Measurements from ENCODE around the gene COMTD1. TPM values are rescaled to one million over a fixed set of nuclear protein-coding genes. Genes with fewer than 3 reads are reported as not detected.
"Not testable (repeated sequence)": the region's sequence is repeated elsewhere in the genome, so short reads cannot be mapped to it uniquely, and the experiment has no call there.

COMTD1 gene
- polyA plus RNA-seq, 4 donors: 54.0 to 510 (median 228) TPM

- Histone ChIP-seq H3K27ac (ENCODE audit: low read depth in 1 of 3, low read length in 2 of 3) (peak overlapping the region in 1 of 3 donors; percentile 36), H3K36me3 (ENCODE audit: control insufficient read depth in 3 of 3, insufficient read depth in 2 of 3, low read depth in 1 of 3, low read length in 3 of 3) (peaks cover 0 to 7% (median 0%) of the 10 kb centered on the region in 3 donors), H3K4me3 (ENCODE audit: low read depth in 1 of 3, low read length in 3 of 3) (no peak overlapping the region), H3K27me3 (ENCODE audit: control insufficient read depth in 3 of 3, insufficient read depth in 3 of 3, low read length in 3 of 3) (no peaks in the 10 kb centered on the region), H3K9me3 (ENCODE audit: control insufficient read depth in 2 of 2, insufficient read depth in 1 of 2, low read depth in 1 of 2, low read length in 1 of 2) (no peaks in the 10 kb centered on the region), H3K4me1 (ENCODE audit: control insufficient read depth in 3 of 3, insufficient read depth in 2 of 3, low read depth in 1 of 3, low read length in 2 of 3) (peaks cover 2 to 26% (median 4%) of the 10 kb centered on the region in 3 donors)
- no peak for FAIRE-seq
- no peak for DNase-seq
- WGBS, 3 donors: 69 to 79% (median 79%) methylated on average over 4 of the region's 4 CpGs
Measured at GRCh38 chr10:75208181-75208580, 27.6 kb downstream of the COMTD1 start.

- H3K36me3 ChIP-seq (ENCODE audit: control insufficient read depth in 3 of 3, insufficient read depth in 2 of 3, low read depth in 1 of 3, low read length in 3 of 3): peaks cover 0 to 4% (median 0%) of the 10 kb centered on the region in 3 donors
- FAIRE-seq (no peak), DNase-seq (peak in 1 of 2 donors; percentile 59)
- WGBS, 3 donors: 53 to 80% (median 56%) methylated on average over 1 of the region's 1 CpG
- H3K4me3 ChIP-seq (ENCODE audit: low read depth in 1 of 3, low read length in 3 of 3): no peak overlapping the region
- H3K27me3 ChIP-seq (ENCODE audit: control insufficient read depth in 3 of 3, insufficient read depth in 3 of 3, low read length in 3 of 3): no peaks in the 10 kb centered on the region
- no peaks in the 10 kb centered on the region for H3K9me3 ChIP-seq (ENCODE audit: control insufficient read depth in 2 of 2, insufficient read depth in 1 of 2, low read depth in 1 of 2, low read length in 1 of 2)
- H3K27ac ChIP-seq (ENCODE audit: low read depth in 1 of 3, low read length in 2 of 3): peak overlapping the region in 1 of 3 donors; percentile 36
- H3K4me1 ChIP-seq (ENCODE audit: control insufficient read depth in 3 of 3, insufficient read depth in 2 of 3, low read depth in 1 of 3, low read length in 2 of 3): peaks cover 2 to 26% (median 4%) of the 10 kb centered on the region in 3 donors
Measured at GRCh38 chr10:75207857-75208144, 28.0 kb downstream of the COMTD1 start.

- no peak overlapping the region for H3K27ac ChIP-seq (ENCODE audit: low read depth in 1 of 3, low read length in 2 of 3)
- H3K4me3 ChIP-seq (ENCODE audit: low read depth in 1 of 3, low read length in 3 of 3): no peak overlapping the region
- no peaks in the 10 kb centered on the region for H3K9me3 ChIP-seq (ENCODE audit: control insufficient read depth in 2 of 2, insufficient read depth in 1 of 2, low read depth in 1 of 2, low read length in 1 of 2)
- H3K4me1 ChIP-seq (ENCODE audit: control insufficient read depth in 3 of 3, insufficient read depth in 2 of 3, low read depth in 1 of 3, low read length in 2 of 3): peaks cover 2 to 25% (median 4%) of the 10 kb centered on the region in 3 donors
- 67 to 85% (median 77%) methylated on average over 13 of the region's 13 CpGs for WGBS, 3 donors
- DNase-seq: no peak
- peaks cover 0 to 4% (median 0%) of the 10 kb centered on the region in 3 donors for H3K36me3 ChIP-seq (ENCODE audit: control insufficient read depth in 3 of 3, insufficient read depth in 2 of 3, low read depth in 1 of 3, low read length in 3 of 3)
- no peak for FAIRE-seq
- no peaks in the 10 kb centered on the region for H3K27me3 ChIP-seq (ENCODE audit: control insufficient read depth in 3 of 3, insufficient read depth in 3 of 3, low read length in 3 of 3)
Measured at GRCh38 chr10:75207079-75207856, 28.5 kb downstream of the COMTD1 start.

GRCh38 chr10:75206638-75207037 lies 29.1 kb downstream of the COMTD1 start:
- not testable (repeated sequence) for H3K27me3 ChIP-seq (ENCODE audit: control insufficient read depth in 3 of 3, insufficient read depth in 3 of 3, low read length in 3 of 3); H3K27ac ChIP-seq (ENCODE audit: low read depth in 1 of 3, low read length in 2 of 3); H3K4me3 ChIP-seq (ENCODE audit: low read depth in 1 of 3, low read length in 3 of 3); H3K36me3 ChIP-seq (ENCODE audit: control insufficient read depth in 3 of 3, insufficient read depth in 2 of 3, low read depth in 1 of 3, low read length in 3 of 3); DNase-seq; H3K9me3 ChIP-seq (ENCODE audit: control insufficient read depth in 2 of 2, insufficient read depth in 1 of 2, low read depth in 1 of 2, low read length in 1 of 2); FAIRE-seq
- H3K4me1 ChIP-seq (ENCODE audit: control insufficient read depth in 3 of 3, insufficient read depth in 2 of 3, low read depth in 1 of 3, low read length in 2 of 3): peaks cover 2 to 21% (median 6%) of the 10 kb centered on the region in 3 donors
- 91 to 94% (median 92%) methylated on average over 14 of the region's 14 CpGs for WGBS, 3 donors

- H3K4me3 ChIP-seq (ENCODE audit: low read depth in 1 of 3, low read length in 3 of 3): no peak overlapping the region
- FAIRE-seq (no peak), DNase-seq (no peak)
- peaks cover 2 to 24% (median 6%) of the 10 kb centered on the region in 3 donors for H3K4me1 ChIP-seq (ENCODE audit: control insufficient read depth in 3 of 3, insufficient read depth in 2 of 3, low read depth in 1 of 3, low read length in 2 of 3)
- H3K9me3 ChIP-seq (ENCODE audit: control insufficient read depth in 2 of 2, insufficient read depth in 1 of 2, low read depth in 1 of 2, low read length in 1 of 2): no peaks in the 10 kb centered on the region
- no peaks in the 10 kb centered on the region for H3K27me3 ChIP-seq (ENCODE audit: control insufficient read depth in 3 of 3, insufficient read depth in 3 of 3, low read length in 3 of 3)
- WGBS, 3 donors: 91 to 96% (median 93%) methylated on average over 2 of the region's 2 CpGs
- no peak overlapping the region for H3K27ac ChIP-seq (ENCODE audit: low read depth in 1 of 3, low read length in 2 of 3)
- H3K36me3 ChIP-seq (ENCODE audit: control insufficient read depth in 3 of 3, insufficient read depth in 2 of 3, low read depth in 1 of 3, low read length in 3 of 3): peaks cover 0 to 4% (median 0%) of the 10 kb centered on the region in 3 donors
Measured at GRCh38 chr10:75205908-75206307, 29.8 kb downstream of the COMTD1 start.

GRCh38 chr10:75203724-75204123 lies 32.0 kb downstream of the COMTD1 start:
- H3K36me3 ChIP-seq (ENCODE audit: control insufficient read depth in 3 of 3, insufficient read depth in 2 of 3, low read depth in 1 of 3, low read length in 3 of 3): peaks cover 0 to 4% (median 0%) of the 10 kb centered on the region in 3 donors
- no peak overlapping the region for H3K4me3 ChIP-seq (ENCODE audit: low read depth in 1 of 3, low read length in 3 of 3)
- FAIRE-seq (no peak), DNase-seq (no peak)
- 95% methylated on average over 5 of the region's 5 CpGs for WGBS, 3 donors
- H3K9me3 ChIP-seq (ENCODE audit: control insufficient read depth in 2 of 2, insufficient read depth in 1 of 2, low read depth in 1 of 2, low read length in 1 of 2): no peaks in the 10 kb centered on the region
- H3K4me1 ChIP-seq (ENCODE audit: control insufficient read depth in 3 of 3, insufficient read depth in 2 of 3, low read depth in 1 of 3, low read length in 2 of 3): peaks cover 2 to 20% (median 6%) of the 10 kb centered on the region in 3 donors
- H3K27me3 ChIP-seq (ENCODE audit: control insufficient read depth in 3 of 3, insufficient read depth in 3 of 3, low read length in 3 of 3): no peaks in the 10 kb centered on the region
- H3K27ac ChIP-seq (ENCODE audit: low read depth in 1 of 3, low read length in 2 of 3): no peak overlapping the region

GRCh38 chr10:75203046-75203620 lies 32.6 kb downstream of the COMTD1 start:
- DNase-seq; H3K27me3 ChIP-seq (ENCODE audit: control insufficient read depth in 3 of 3, insufficient read depth in 3 of 3, low read length in 3 of 3); H3K36me3 ChIP-seq (ENCODE audit: control insufficient read depth in 3 of 3, insufficient read depth in 2 of 3, low read depth in 1 of 3, low read length in 3 of 3); FAIRE-seq; H3K9me3 ChIP-seq (ENCODE audit: control insufficient read depth in 2 of 2, insufficient read depth in 1 of 2, low read depth in 1 of 2, low read length in 1 of 2); H3K4me3 ChIP-seq (ENCODE audit: low read depth in 1 of 3, low read length in 3 of 3): not testable (repeated sequence)
- peaks cover 2 to 16% (median 6%) of the 10 kb centered on the region in 3 donors for H3K4me1 ChIP-seq (ENCODE audit: control insufficient read depth in 3 of 3, insufficient read depth in 2 of 3, low read depth in 1 of 3, low read length in 2 of 3)
- 69 to 81% (median 79%) methylated on average over 11 of the region's 11 CpGs for WGBS, 3 donors
- peak overlapping the region in 2 of 3 donors; percentile 83 to 86 for H3K27ac ChIP-seq (ENCODE audit: low read depth in 1 of 3, low read length in 2 of 3)

GRCh38 chr10:75202321-75203045 lies 33.3 kb downstream of the COMTD1 start:
- H3K36me3 ChIP-seq (ENCODE audit: control insufficient read depth in 3 of 3, insufficient read depth in 2 of 3, low read depth in 1 of 3, low read length in 3 of 3): peaks cover 0 to 4% (median 0%) of the 10 kb centered on the region in 3 donors
- DNase-seq (peak in 1 of 2 donors; percentile 74), FAIRE-seq (no peak)
- H3K4me1 ChIP-seq (ENCODE audit: control insufficient read depth in 3 of 3, insufficient read depth in 2 of 3, low read depth in 1 of 3, low read length in 2 of 3): peaks cover 2 to 9% (median 6%) of the 10 kb centered on the region in 3 donors
- WGBS, 3 donors: 71 to 100% (median 75%) methylated on average over 1 of the region's 1 CpG
- H3K27ac ChIP-seq (ENCODE audit: low read depth in 1 of 3, low read length in 2 of 3): peak overlapping the region in 2 of 3 donors; percentile 83 to 86
- H3K4me3 ChIP-seq (ENCODE audit: low read depth in 1 of 3, low read length in 3 of 3): no peak overlapping the region
- no peaks in the 10 kb centered on the region for H3K27me3 ChIP-seq (ENCODE audit: control insufficient read depth in 3 of 3, insufficient read depth in 3 of 3, low read length in 3 of 3)
- no peaks in the 10 kb centered on the region for H3K9me3 ChIP-seq (ENCODE audit: control insufficient read depth in 2 of 2, insufficient read depth in 1 of 2, low read depth in 1 of 2, low read length in 1 of 2)

All from small intestine (tissue), 7 donors.